HG03439 (cell line): ENCODE measurements around the gene CLCN1.

Experiments used
- ATAC-seq: cut with Tn5 transposase; IDR thresholded peaks from one replicate; pipeline ENCODE4 v1.9.1; 2021; ENCODE audit warnings: mild to moderate bottlenecking, moderate library complexity; ENCODE audit not compliant: unreplicated experiment

Gene CLCN1

DNA sequence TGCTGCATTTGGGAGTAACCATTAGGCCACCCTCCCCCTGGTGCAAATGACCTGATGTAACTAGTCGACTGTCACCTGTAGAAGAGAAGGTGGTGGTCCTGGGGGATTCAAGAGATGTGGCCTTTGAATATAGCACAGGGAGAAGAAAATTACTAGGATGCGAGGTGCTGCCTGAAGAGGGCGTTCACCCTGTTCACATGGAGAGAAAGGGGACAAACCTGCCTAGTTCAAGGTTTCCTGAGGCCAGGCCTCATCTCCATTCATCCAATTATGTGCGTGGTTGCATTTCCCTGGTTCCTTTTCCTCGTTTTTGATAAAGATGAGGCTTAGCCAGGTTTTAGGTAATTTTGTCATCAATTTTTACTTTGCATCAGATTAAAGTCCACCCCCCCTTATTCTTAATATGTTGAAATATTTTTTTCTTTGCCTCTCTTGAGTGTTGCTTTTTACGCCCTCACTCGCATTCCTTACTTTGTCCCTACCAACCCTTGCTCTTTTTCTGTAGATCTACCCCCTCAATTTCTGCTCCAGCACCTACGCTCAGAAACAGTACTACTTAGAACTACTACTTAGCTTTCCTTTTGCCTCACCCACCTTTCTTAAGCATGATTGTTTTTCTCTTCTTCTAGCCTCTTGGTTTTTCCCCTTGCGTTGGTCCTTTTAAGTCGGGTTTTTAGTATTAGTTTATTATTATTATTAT, 13.7 kb downstream of the CLCN1 start:
- no peak for ATAC-seq

DNA sequence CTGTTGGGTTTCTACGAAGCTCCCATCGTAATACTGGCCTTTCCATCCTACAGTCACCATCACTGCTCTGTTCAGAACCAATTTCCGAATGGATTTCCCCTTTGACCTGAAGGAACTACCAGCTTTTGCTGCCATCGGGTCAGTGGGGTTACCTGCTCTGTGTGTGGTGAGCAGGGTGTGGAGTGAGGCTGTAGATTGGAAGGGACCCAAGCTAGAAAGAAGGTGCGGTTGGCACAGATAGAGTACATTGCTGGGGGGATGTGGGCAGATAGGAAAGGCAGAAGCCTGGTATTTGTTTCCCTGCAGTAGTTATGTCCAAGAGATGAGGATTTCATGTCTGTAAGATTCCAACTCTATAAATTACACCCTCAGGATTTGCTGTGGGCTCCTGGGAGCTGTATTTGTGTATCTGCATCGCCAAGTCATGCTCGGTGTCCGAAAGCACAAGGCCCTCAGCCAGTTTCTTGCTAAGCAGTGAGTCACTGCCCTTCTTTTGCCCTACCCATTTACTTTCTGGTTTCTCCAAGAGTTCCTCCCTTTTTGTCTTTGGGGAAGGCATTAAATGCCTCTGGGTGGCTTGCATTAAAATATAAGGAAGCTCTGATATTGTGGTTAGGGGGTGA, 15.4 kb downstream of the CLCN1 start:
- ATAC-seq = no peak

DNA sequence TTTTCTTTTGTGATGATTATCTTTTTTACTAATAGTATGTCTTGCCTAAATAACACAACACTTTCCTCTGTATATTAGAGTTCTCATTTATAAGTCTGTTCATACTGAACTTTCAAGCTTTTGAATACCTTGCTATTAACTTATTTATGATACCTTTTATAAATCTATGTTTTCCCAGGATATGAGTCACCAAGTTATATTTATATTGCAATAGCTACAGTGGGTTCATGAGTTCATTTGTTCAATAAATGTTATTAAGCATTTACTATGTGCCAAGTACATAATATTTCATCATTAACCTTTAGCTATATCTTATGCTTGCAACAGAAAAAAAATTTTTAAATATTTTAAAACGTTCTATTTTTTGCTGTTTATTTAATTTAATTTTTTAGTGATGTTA, 18.3 kb downstream of the CLCN1 start:
- ATAC-seq = no peak

DNA sequence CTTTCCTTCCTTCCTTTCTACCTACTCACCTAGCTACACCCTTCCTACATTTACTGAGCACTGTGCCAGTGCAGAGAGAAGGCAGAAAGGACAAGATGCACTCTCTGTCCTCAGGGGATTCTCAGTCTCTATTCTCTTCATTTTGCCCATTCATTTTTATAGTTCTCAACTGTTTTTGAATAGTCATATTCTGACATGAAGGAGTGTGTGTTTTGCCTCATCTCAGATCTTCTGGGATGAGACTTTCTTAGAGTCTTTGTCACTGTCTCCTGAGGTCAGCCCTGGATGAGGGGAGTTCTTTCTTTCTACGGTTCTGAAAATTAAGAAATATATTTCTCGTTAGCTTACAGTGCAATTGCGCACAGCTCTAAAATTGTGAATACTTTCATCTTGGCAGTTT, 21.3 kb downstream of the CLCN1 start:
- ATAC-seq = no peak

DNA sequence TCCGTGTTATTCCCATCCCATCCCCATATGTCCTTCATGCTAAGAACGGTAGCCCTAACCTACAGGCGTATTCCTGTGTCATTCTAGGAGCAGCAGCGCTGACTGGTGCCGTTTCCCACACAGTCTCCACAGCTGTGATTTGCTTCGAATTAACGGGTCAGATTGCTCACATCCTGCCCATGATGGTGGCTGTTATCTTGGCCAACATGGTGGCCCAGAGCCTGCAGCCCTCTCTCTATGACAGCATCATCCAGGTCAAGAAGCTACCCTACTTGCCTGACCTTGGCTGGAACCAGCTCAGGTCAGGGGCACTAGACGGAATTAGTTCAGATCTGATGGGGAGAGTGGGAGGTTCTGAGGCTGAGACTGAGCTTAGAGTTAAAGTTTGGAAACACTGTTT, 25.9 kb downstream of the CLCN1 start:
- ATAC-seq = no peak

DNA sequence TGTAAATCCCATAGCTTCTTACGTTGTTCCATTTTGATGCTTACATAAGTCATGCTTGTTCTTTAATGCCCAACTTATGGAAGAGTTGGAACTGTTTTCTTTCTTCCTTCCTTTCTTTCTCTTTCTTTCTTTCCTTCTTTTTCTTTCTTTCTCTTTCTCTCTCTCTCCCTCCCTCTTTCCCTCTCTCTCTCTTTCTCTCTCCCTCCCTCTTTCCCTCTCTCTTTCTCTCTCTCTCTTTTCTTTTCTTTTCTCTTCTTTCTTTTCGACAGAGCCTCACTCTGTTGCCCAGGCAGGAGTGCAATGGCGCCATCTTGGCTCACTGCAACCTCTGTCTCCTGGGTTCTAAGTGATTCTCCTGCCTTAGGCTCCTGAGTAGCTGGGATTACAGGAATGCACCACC, 27.7 kb downstream of the CLCN1 start:
- no peak for ATAC-seq

DNA sequence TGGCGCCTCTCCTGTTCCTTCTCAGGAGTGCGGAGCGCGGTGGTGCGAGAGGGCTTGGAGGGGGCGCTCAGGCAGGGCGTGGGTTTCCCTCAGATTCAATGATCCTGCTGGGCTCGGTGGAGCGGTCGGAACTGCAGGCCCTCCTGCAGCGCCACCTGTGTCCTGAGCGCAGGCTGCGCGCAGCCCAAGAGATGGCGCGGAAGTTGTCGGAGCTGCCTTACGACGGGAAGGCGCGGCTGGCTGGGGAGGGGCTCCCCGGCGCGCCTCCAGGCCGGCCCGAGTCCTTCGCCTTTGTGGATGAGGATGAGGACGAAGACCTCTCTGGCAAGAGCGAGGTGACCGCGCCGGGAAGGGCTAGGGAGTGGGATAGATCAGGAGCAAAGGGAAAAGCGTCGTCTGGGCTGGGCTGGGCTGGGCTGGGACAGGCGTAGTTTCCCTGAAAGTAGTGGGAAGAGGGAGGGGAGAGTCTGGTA, 29.6 kb downstream of the CLCN1 start:
- ATAC-seq = no peak

DNA sequence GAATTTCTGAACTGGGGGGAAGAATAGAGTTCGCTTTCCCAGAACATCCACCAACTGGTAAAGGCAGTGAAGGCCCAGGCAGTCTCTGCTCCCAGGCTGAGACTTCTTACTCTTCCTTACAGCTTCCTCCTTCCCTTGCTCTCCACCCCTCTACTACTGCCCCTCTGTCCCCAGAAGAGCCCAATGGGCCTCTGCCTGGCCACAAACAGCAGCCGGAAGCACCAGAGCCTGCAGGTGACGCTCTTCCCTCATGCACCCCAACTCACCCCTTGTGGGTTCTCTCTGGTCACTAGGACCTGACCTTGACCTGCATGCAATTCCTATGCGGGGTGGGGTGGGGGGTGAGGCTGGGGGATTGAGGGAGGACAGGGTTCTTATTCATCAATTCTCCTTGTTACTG, 30.1 kb downstream of the CLCN1 start:
- ATAC-seq = no peak

DNA sequence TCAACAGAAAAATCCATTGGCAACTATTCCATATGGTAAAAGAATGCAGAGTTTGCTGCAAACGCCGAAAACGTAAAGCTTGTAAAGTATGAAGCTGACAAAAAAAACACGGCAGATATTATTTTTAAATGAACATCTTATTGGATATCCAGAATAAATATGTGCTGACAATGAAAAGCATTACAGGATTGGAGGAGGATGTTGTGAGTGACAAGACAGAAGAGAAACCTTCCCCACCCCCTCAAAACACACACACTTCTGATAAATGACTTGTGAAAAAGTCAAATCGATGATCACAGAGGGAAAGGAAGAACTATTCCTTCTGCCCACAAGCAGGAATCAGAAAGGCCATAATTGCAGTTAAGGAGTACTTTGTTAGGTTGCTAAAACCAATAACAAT, 32.0 kb downstream of the CLCN1 start:
- ATAC-seq = no peak

DNA sequence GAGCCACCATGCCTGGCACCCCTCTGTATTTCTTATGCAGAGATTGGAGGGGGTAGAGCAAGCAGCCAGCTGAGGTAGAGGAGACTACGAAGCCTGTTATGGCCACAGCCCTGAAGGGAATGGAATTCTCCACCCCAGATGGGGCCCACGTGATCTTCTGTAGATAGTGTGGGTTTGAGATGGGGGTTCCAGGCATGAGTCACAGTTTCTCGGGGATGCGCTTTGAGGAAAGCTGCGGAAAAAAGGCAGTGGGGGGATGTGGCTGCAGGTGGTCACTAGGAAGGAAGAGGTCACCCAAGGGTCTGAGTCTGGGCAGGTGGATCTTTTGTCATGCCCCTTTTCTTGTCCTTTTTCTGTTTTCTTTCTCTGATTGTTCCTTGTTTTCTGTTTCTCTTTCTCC, 35.1 kb downstream of the CLCN1 start:
- no peak for ATAC-seq

DNA sequence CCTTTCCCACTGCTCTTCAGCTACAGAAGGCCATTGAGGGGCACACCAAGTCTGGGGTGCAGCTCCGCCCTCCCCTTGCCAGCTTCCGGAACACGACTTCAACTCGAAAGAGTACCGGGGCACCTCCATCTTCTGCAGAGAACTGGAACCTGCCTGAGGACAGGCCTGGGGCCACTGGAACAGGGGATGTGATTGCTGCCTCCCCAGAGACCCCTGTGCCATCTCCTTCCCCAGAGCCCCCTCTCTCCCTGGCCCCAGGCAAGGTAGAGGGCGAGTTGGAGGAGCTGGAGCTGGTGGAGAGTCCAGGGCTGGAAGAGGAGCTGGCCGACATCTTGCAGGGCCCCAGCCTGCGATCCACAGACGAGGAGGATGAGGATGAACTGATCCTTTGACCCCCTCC, 35.7 kb downstream of the CLCN1 start:
- ATAC-seq = no peak

DNA sequence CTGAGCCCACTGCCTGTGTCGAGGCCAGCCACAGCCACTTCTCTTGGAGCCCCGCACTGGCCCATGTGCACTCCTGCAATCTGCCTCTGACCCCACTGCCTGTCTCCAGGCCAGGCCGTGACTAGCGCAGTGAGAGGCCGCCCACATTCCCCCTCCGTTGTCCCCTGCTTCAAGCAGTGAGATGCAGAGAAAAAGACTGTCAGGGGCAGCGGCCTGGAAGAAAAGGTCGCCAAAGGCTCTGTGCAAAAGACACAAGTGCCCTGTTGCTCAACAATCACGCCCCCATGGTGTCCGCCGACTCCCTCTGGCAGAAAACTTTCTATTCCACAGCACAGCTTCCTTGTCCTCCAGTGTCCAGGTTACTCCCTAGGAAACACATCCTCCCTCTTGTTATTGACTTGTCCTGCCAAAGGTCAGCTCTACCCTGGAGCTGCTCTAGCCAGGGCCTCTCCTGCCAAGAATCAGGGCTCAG, 36.7 kb downstream of the CLCN1 start:
- no peak for ATAC-seq

DNA sequence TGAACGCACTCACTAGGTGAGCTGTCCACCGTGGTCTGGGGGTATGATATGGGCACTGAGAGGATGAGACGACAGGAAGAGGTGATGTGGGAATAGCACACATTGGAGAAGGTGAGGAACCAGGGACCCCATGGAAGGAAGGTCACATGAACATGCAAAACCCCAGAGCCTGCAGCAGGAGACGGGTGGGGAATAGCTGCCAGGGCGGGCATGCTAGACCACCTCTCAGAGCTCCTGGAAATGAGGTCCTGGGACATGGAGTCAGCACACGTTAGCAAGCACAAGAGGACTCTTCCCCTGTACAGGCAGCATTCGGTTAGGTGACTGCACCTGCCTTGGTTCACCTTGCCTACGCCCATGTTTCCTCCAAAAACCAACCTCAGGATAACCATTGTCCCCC, 38.5 kb downstream of the CLCN1 start:
- ATAC-seq = no peak

DNA sequence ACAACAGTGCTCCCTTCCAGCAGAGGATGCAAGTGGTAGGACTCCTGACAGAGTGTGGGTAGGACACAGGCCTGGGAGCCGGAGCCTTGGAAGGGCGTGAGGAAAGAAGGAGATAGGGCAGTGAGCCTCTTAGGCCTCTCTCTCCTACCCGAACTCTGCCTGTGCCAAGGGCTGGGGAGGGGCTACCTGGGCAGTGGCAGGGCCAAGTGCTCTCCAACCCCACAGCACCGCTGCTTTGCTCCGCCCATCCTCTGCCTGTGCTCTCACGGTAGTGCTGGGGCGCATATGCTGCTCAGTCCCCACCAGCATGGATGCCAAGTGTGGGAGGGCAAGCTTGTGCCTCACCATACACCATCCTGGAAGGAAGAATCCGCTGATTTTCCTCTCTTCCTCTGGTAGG, 39.1 kb downstream of the CLCN1 start:
- ATAC-seq = no peak

DNA sequence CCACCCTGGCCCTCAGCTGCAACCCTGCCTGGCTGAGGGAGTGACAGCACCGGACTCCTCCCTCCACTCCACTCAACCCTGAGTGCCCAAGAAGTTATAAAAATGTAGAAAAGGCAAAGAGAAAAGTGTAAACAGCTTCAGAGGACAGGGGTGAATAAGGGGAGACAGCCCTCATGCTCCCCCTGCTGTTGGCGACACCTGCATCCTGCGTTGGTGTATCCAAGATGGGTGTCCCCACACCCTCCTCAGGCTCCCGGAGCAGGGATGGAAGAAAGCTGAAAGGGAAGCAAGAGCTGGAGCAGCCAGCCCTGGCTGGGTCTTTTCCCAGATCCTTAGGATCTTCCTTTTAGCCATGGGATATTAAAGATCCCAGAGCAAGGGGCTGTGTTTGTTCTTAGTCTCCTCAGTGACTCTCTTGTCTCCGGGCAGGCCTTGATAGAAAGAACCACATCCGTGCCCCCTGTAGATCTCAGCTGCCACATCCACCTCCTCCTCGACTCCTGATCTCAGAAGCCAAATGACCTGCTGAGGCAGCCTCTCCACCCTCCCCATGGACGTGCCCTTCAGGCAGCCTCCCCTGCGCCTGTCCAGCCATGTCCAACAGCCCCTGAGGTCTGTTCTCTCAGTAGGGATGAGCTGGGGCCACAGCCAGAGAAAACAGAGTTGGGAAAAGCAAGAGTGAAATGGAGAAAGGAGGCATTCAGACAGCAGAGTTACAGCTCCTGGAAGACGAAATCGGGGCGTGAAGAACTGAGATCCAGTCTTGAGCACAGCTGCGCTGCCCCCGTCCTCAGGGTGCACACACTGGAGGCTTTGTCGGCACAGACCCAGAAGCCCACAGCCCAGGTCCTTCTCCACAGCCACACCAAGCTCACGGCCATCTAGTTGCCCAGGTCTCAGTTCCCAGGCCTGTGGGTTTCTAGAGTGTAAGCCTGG, 39.8 kb downstream of the CLCN1 start:
- no peak for ATAC-seq

DNA sequence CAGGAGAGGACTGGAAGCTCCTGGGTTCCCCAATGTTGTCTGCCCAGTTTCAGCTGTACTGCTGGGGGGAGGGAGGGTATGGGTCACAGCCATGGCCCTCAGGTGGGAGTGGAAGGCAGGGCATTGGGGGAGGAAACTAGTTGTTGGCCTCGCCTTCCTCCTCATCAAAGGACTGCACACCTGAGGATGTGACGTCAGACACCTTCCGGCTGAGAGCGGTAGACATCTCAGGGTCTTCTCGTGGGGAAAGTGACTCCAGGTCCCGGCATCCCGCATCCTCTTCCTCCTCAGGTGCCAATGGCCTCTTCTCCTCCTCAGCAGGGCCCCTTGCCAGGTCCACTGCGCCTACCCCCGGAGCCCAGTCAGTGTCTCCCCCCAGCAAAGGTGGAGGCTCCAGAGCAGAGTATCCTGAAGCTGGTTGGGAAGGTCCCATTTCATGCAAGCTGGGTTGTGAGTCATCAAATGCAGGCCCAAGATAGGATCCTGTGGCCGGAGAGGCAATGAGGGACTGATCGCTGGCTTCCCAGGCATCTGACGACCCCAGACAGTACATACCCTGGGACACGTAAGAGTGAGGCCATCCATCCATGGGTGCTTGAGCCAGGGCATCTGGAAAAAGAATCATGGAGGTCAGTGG, 40.6 kb downstream of the CLCN1 start:
- ATAC-seq = no peak

DNA sequence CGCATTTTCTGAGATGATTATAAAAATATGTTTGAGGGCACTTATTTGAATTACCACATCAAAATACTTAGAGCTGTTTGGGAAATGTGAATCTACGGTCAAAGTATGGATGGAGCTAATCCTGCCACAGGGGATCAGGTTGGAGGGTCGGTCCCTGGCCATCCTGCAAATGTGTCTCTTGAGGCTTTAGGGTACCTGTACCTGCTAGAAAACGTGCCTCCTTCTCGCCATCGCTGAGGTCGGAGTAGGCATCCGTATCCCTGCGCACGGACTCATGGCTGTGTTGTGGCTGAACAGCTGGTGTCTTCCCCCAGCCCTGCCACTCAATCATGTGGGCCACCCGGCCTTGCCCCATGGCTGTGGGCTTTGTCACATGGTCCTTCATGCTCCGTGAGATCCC, 42.7 kb downstream of the CLCN1 start:
- ATAC-seq = no peak

DNA sequence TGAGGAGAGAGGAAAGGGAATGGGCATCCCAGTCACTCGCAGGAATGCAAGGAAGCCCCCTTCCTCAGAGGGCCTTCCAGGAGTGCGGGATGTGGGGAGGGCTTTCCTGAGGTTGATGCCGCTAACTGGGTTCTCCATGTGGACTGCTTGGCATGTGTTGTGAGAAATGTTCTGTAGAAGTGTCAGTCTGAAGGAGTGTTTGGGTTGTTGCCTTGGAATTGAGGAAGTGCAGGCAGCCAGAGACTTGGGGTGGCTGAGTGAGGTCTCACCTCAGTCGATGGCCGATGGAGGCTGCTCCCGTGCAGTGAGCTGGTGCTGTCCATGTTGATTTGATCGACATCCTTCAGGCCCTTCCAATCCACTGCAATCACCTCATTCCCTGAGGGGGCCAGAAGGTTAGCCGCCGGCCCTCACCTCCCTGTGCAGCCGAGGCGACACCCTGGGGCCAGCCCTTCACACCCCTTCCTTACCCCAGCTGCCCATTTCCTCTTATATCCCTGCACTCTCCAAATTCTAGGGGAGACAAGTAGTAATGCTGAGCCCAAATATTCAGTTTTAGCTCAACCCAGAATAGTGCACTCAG, 44.0 kb downstream of the CLCN1 start:
- ATAC-seq = no peak

DNA sequence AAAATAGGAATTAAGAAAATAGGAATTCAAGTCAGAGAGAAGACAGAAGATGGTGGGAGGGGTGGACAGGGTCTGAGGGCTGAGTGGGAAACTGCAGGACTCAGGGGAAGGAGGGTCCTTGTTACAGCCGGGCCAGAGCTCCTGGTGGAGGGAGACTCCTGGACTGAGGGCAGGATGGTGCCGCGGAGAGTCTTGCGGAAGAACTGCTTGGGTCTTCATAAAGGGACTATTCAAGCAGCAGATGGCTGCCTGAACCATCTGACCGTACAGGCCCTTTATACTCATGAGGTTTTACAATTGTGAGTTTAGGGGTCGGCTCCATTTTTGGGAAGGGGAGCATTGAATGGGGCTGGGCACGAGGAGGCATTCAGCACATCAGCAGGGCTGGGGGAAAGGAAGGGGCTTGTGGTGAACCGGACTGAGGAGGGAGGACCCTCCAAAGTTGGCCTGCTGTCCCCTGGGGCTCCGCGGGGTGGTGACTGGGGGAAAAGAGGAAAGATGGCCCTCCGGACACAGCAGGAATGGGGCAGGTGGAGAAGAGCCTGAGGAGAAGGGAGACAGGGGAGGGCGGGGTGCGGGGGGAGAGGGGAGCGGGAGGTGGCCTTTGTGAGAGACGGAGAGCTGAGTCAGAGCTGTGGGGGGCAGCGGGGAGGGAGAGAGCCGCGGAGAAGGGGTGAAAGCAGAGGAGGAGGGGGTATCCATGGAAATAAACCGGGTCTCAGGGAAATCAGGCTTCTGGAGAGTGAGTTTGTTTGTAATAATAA, 45.1 kb downstream of the CLCN1 start:
- ATAC-seq = no peak

DNA sequence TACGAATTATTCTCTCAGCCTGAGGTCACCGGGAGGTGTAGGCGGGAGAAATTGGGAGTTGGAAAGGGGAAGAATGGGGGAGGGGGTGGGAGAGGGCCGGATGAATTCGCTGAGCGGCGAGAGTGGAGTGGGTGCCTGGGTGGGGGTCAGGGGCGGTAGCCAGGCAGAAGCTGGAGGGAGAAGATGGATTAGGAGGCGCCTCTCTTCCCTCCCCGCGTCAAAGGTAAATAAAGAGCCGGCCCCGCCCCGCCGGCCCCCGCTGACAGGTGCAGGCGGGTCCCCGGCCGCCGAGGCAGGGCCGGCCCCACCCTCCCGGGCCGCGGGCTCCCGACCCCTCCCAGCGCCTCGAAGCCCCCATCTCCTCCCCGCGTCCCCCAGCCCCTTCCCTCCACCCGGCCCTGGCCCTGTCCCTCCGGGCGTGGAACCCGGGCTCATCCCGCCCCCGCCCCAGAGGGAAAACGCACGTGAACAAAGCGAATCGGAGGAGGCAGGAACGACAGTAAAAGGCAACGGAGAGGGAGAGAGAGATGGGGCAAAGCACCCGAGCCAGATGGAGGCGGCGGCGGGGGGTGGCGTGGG, 45.7 kb downstream of the CLCN1 start:
- no peak for ATAC-seq
